K562 (cell line): ENCODE data around the gene SH3TC1. TPM values are rescaled to one million over a fixed set of nuclear protein-coding genes. Genes with fewer than 3 reads are reported as not detected.
A peak's percentile ranks its signal among the peaks of the same experiment; 100 is the strongest.

Source experiments
- E2F1 ChIP-seq: sonication (generic); formaldehyde crosslinking; IDR thresholded peaks from 2 replicates; pipeline ENCODE4 v1.8.1; 2023; ENCODE audit warnings: mild to moderate bottlenecking, missing genetic modification reagents, moderate library complexity
- HDAC2 ChIP-seq: fragments of 450-650 bp; IDR thresholded peaks from 2 replicates; pipeline ENCODE4 v1.6.1; 2016; ENCODE audit warnings: mild to moderate bottlenecking
- MAFG ChIP-seq: fragments of 450-650 bp; conservative IDR thresholded peaks from 2 replicates; pipeline ENCODE4 v1.6.1; 2016; ENCODE audit warnings: missing genetic modification characterization, missing compliant biosample characterization
- SAFB2 ChIP-seq: fragments of 200-400 bp; formaldehyde crosslinking; IDR thresholded peaks from 2 replicates; pipeline ENCODE4 v1.6.1; 2018; ENCODE audit warnings: borderline replicate concordance, low read length, low read depth, moderate library complexity; ENCODE audit not compliant: severe bottlenecking
- TFAM ChIP-seq: fragments of 250-450 bp; sonication (Bioruptor Pico); conservative IDR thresholded peaks from 2 replicates; pipeline ENCODE4 v1.5.0; 2021; ENCODE audit warnings: mild to moderate bottlenecking, moderate library complexity
- ZBTB40 ChIP-seq, 2 experiments: fragments of 450-650 bp in 1 of 2; sonication (generic) in 1 of 2; formaldehyde crosslinking in 1 of 2; IDR thresholded peaks; 2 replicates each; pipeline versions ENCODE4 v1.7.1 to v1.9.0; 2016 to 2022; ENCODE audit warnings: inconsistent platforms in 1 of 2, mild to moderate bottlenecking in 1 of 2, missing genetic modification reagents in 1 of 2
- ZNF592 ChIP-seq: fragments of 450-650 bp; IDR thresholded peaks from 2 replicates; pipeline ENCODE4 v1.6.1; 2017; ENCODE audit warnings: antibody characterized with exemption, mild to moderate bottlenecking
- ZNF699 ChIP-seq: fragments of 250-450 bp; sonication (Bioruptor Pico); IDR thresholded peaks from 2 replicates; pipeline ENCODE4 v1.8.0; 2021; ENCODE audit warnings: mild to moderate bottlenecking, moderate library complexity; ENCODE audit not compliant: insufficient replicate concordance
- polyA plus RNA-seq, 8 experiments: library from polyadenylated mRNA; depleted of rRNA in 4 of 8; stranded (reverse) in 5 of 8; unstranded in 3 of 8; fragments of >200 nt; fragmentation: Nextera tagmentation in 2 of 8; fragmentation: Illumina TruSeq in 1 of 8; extraction: Ambion mirVana in 2 of 8; extraction: Trizol in 1 of 8; gene quantifications; 2 replicates each; pipeline versions ENCODE4 v1.2.1 to v1.2.3, GENCODE V29; 2011 to 2014; ENCODE audit warnings: inconsistent platforms in 1 of 8, missing spikeins in 1 of 8
- total RNA-seq, 7 experiments: library from RNA; depleted of rRNA in 6 of 7; stranded (reverse); fragments of >200 nt in 6 of 7; fragmentation: Illumina TruSeq in 2 of 7; extraction: Trizol in 2 of 7; gene quantifications; 2 replicates each; pipeline versions ENCODE4 v1.2.1 to v1.2.3, GENCODE V29; 2011 to 2021; ENCODE audit warnings: low replicate concordance in 1 of 7
- TF ChIP-seq, protein P1 (sequence below): fragments of 450-650 bp; IDR thresholded peaks from 2 replicates; pipeline ENCODE4 v1.6.1; 2018; ENCODE audit warnings: mild to moderate bottlenecking, low read depth; ENCODE audit not compliant: partially characterized antibody

Gene SH3TC1
- total and polyA plus RNA-seq, 9 of the 15 experiments (the other 6 are each of a cell fraction or from before 2014, with no cell fraction given), result 0.04 to 2.1 (median 0.48) TPM; not detected in 1

- TF ChIP-seq ZBTB40 (IDR thresholded peaks at IDR 0.05), result no peak
- no peak for TF ChIP-seq ZBTB40 (CRISPR knock-in tag; IDR thresholded peaks at IDR 0.05)
- no peak; the same call in 1 of the 2 replicates for TF ChIP-seq MAFG (tag)
- peak; percentile 65 for TF ChIP-seq ZNF592
- TF ChIP-seq, protein P1, sequence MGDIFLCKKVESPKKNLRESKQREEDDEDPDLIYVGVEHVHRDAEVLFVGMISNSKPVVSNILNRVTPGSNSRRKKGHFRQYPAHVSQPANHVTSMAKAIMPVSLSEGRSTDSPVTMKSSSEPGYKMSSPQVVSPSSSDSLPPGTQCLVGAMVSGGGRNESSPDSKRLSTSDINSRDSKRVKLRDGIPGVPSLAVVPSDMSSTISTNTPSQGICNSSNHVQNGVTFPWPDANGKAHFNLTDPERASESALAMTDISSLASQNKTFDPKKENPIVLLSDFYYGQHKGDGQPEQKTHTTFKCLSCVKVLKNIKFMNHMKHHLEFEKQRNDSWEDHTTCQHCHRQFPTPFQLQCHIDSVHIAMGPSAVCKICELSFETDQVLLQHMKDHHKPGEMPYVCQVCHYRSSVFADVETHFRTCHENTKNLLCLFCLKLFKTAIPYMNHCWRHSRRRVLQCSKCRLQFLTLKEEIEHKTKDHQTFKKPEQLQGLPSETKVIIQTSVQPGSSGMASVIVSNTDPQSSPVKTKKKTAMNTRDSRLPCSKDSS, result no peak
- TF ChIP-seq ZNF699 (CRISPR knock-in tag), result no peak
- no peak for TF ChIP-seq TFAM (CRISPR knock-in tag)
- TF ChIP-seq E2F1, result no peak
- TF ChIP-seq SAFB2, result no peak
- TF ChIP-seq HDAC2, result no peak
Measured at GRCh38 chr4:8242782-8243560, 43.9 kb downstream of the SH3TC1 start (continued).
